Measurements from ENCODE around the gene LENEP. TPM values are rescaled to one million over a fixed set of nuclear protein-coding genes. Genes with fewer than 3 reads are reported as not detected.
A peak's percentile ranks its signal among the peaks of the same experiment; 100 is the strongest.

Gene LENEP
- total RNA-seq, 3 donors from 2014 or later = not detected

GRCh38 chr1:155013632-155014031 is 20.2 kb downstream of the LENEP start:
- intact Hi-C loops (cut with DNase I; ENCODE audit: low total_unique reads) = no loop called here
- Histone ChIP-seq H3K4me1 (peaks cover 23 to 28% of the 10 kb centered on the region in 2 donors), H3K27ac (peak overlapping the region; percentile 68 to 99), H3K9me3 (no peaks in the 10 kb centered on the region), H3K36me3 (no peaks in the 10 kb centered on the region), H3K27me3 (no peaks in the 10 kb centered on the region), H3K4me3 (no peak overlapping the region)
- DNase-seq (ENCODE audit: low spot score in 2 of 2) = no peak
- TF ChIP-seq POLR2A (IDR thresholded peaks at IDR 0.05) (no peak), CTCF (IDR thresholded peaks at IDR 0.05) (no peak), POLR2AphosphoS5 (IDR thresholded peaks at IDR 0.05) (no peak)

- Histone ChIP-seq H3K4me3 (no peak overlapping the region), H3K27ac (peak overlapping the region; percentile 91 to 92), H3K36me3 (no peaks in the 10 kb centered on the region), H3K4me1 (peaks cover 22 to 28% of the 10 kb centered on the region in 2 donors), H3K27me3 (no peaks in the 10 kb centered on the region), H3K9me3 (no peaks in the 10 kb centered on the region)
- TF ChIP-seq CTCF (IDR thresholded peaks at IDR 0.05) = no peak
- no peak for TF ChIP-seq POLR2AphosphoS5 (IDR thresholded peaks at IDR 0.05)
- TF ChIP-seq POLR2A (IDR thresholded peaks at IDR 0.05) = no peak
- intact Hi-C loops (cut with DNase I; ENCODE audit: low total_unique reads) = loop anchor here (5.0 kb wide), 1 partner anchor 37 kb away; the partner anchor contains the start of gene ADAM15
- no peak for DNase-seq (ENCODE audit: low spot score in 2 of 2)
These were observed 21.5 kb downstream of the LENEP start for GRCh38 chr1:155014709-155015508.

- intact Hi-C loops (cut with DNase I; ENCODE audit: low total_unique reads) = loop anchor here (5.0 kb wide), 1 partner anchor 37 kb away; the partner anchor contains the start of gene ADAM15
- H3K4me1 ChIP-seq = peaks cover 14 to 28% of the 10 kb centered on the region in 2 donors
- H3K9me3 ChIP-seq = no peaks in the 10 kb centered on the region
- DNase-seq (ENCODE audit: low spot score in 2 of 2) = no peak
- no peak overlapping the region for H3K4me3 ChIP-seq
- peak overlapping the region; percentile 91 to 92 for H3K27ac ChIP-seq
- TF ChIP-seq POLR2AphosphoS5 (IDR thresholded peaks at IDR 0.05) = no peak
- no peak for TF ChIP-seq POLR2A (IDR thresholded peaks at IDR 0.05)
- H3K36me3 ChIP-seq = no peaks in the 10 kb centered on the region
- H3K27me3 ChIP-seq = no peaks in the 10 kb centered on the region
These were observed 22.3 kb downstream of the LENEP start for GRCh38 chr1:155015527-155016230.

GRCh38 chr1:155016231-155016831 is 22.9 kb downstream of the LENEP start:
- DNase-seq (ENCODE audit: low spot score in 2 of 2) = no peak
- H3K27ac ChIP-seq = peak overlapping the region; percentile 91 to 92
- H3K4me1 ChIP-seq = peaks cover 8 to 21% of the 10 kb centered on the region in 2 donors
- H3K4me3 ChIP-seq = peak overlapping the region in 1 of 3 donors; percentile 59
- TF ChIP-seq POLR2A (IDR thresholded peaks at IDR 0.05) (no peak), CTCF (IDR thresholded peaks at IDR 0.05) (no peak), POLR2AphosphoS5 (IDR thresholded peaks at IDR 0.05) (no peak)
- no peaks in the 10 kb centered on the region for H3K27me3 ChIP-seq
- H3K36me3 ChIP-seq = no peaks in the 10 kb centered on the region
- intact Hi-C loops (cut with DNase I; ENCODE audit: low total_unique reads) = loop anchor here (5.0 kb wide), 1 partner anchor 36 kb away; the partner anchor contains the start of gene ADAM15
- H3K9me3 ChIP-seq = no peaks in the 10 kb centered on the region
